Peyer's patch (tissue), 4 donors: Measurements from ENCODE around the gene ZNF785. TPM values are rescaled to one million over a fixed set of nuclear protein-coding genes. Genes with fewer than 3 reads are reported as not detected.

Experiments
- DNase-seq, 3 donors: peaks; one replicate each; pipeline ENCODE4 v3.0.0-alpha.2; 2017 to 2019
- H3K27ac ChIP-seq, 4 donors: fragments of 200-600 bp; sonication (generic); one replicate each; pipeline ENCODE4 v1.5.1; 2016 to 2019
- H3K27me3 ChIP-seq, 2 donors: fragments of 200-600 bp; sonication (generic); one replicate each; pipeline ENCODE4 v1.5.1; 2019
- H3K36me3 ChIP-seq, 3 donors: fragments of 200-600 bp; sonication (generic); one replicate each; pipeline ENCODE4 v1.5.1; 2016 to 2019
- H3K4me1 ChIP-seq, 4 donors: fragments of 200-600 bp; sonication (generic); one replicate each; pipeline ENCODE4 v1.5.1; 2016 to 2019
- H3K4me3 ChIP-seq, 4 donors: fragments of 200-600 bp; sonication (generic); 1 replicate in 3 of 4; 2 replicates in 1 of 4; pipeline ENCODE4 v1.5.1; 2016 to 2019; ENCODE audit warnings: mild to moderate bottlenecking in 1 of 4
- H3K9me3 ChIP-seq, 4 donors: fragments of 200-600 bp; sonication (generic); one replicate each; pipeline ENCODE4 v1.5.1; 2016 to 2019; ENCODE audit warnings: mild to moderate bottlenecking in 1 of 4
- CTCF ChIP-seq, 6 experiments: fragments of 450-650 bp in 4 of 6; fragments of 200-600 bp in 2 of 6; sonication (generic) in 1 of 6; IDR thresholded peaks; one replicate each; pipeline ENCODE4 v1.5.1; 2017 to 2019; ENCODE audit warnings: antibody characterized with exemption in 6 of 6, mild to moderate bottlenecking in 3 of 6, moderate library complexity in 1 of 6
- POLR2A ChIP-seq, 2 donors: fragments of 450-650 bp; IDR thresholded peaks; one replicate each; pipeline ENCODE4 v1.5.1; 2017; ENCODE audit warnings: antibody characterized with exemption in 2 of 2, mild to moderate bottlenecking in 2 of 2, moderate library complexity in 2 of 2
- total RNA-seq, 4 donors: library from RNA; depleted of rRNA; stranded (reverse); fragments of >200 nt; gene quantifications; one replicate each; pipeline ENCODE4 v1.1.0, GENCODE V29; 2016

ZNF785 gene
- total RNA-seq, 4 donors from 2014 or later, result 13.7 to 55.0 (median 29.3) TPM

GRCh38 chr16:30606004-30606403 lies 20.5 kb upstream of the ZNF785 start:
- H3K27ac ChIP-seq, result no peak overlapping the region
- H3K9me3 ChIP-seq, result no peaks in the 10 kb centered on the region
- DNase-seq, result no peak
- H3K36me3 ChIP-seq, result peaks cover 0 to 51% (median 0%) of the 10 kb centered on the region in 3 donors
- H3K4me3 ChIP-seq, result no peak overlapping the region
- no peaks in the 10 kb centered on the region for H3K27me3 ChIP-seq
- H3K4me1 ChIP-seq, result peaks cover 0 to 18% (median 2%) of the 10 kb centered on the region in 4 donors
- no peak for TF ChIP-seq CTCF (IDR thresholded peaks at IDR 0.05)
- no peak for TF ChIP-seq POLR2A (IDR thresholded peaks at IDR 0.05)

- TF ChIP-seq POLR2A (IDR thresholded peaks at IDR 0.05), result no peak
- TF ChIP-seq CTCF (IDR thresholded peaks at IDR 0.05), result no peak
- peaks cover 0 to 18% (median 0%) of the 10 kb centered on the region in 4 donors for H3K4me1 ChIP-seq
- DNase-seq, result no peak
- no peak overlapping the region for H3K4me3 ChIP-seq
- H3K27me3 ChIP-seq, result no peaks in the 10 kb centered on the region
- peak overlapping the region in 1 of 4 donors; percentile 31 for H3K27ac ChIP-seq
- no peaks in the 10 kb centered on the region for H3K9me3 ChIP-seq
- H3K36me3 ChIP-seq, result peaks cover 0 to 51% (median 0%) of the 10 kb centered on the region in 3 donors
Measured at GRCh38 chr16:30605158-30605557, 19.7 kb upstream of the ZNF785 start.

GRCh38 chr16:30604316-30604947 lies 18.9 kb upstream of the ZNF785 start:
- Histone ChIP-seq H3K4me3 (no peak overlapping the region), H3K4me1 (peaks cover 0 to 18% (median 0%) of the 10 kb centered on the region in 4 donors), H3K27me3 (no peaks in the 10 kb centered on the region), H3K9me3 (no peaks in the 10 kb centered on the region), H3K36me3 (peaks cover 0 to 51% (median 0%) of the 10 kb centered on the region in 3 donors), H3K27ac (peak overlapping the region in 1 of 4 donors; percentile 31)
- DNase-seq, result no peak
- TF ChIP-seq CTCF (IDR thresholded peaks at IDR 0.05) (no peak), POLR2A (IDR thresholded peaks at IDR 0.05) (no peak)

- Histone ChIP-seq H3K9me3 (no peaks in the 10 kb centered on the region), H3K27me3 (no peaks in the 10 kb centered on the region), H3K4me3 (no peak overlapping the region), H3K4me1 (peaks cover 0 to 14% (median 0%) of the 10 kb centered on the region in 4 donors), H3K36me3 (peaks cover 0 to 51% (median 0%) of the 10 kb centered on the region in 3 donors), H3K27ac (peak overlapping the region in 1 of 4 donors; percentile 31)
- TF ChIP-seq POLR2A (IDR thresholded peaks at IDR 0.05) (no peak), CTCF (IDR thresholded peaks at IDR 0.05) (no peak)
- no peak for DNase-seq
Measured at GRCh38 chr16:30603945-30604315, 18.4 kb upstream of the ZNF785 start.

DNA sequence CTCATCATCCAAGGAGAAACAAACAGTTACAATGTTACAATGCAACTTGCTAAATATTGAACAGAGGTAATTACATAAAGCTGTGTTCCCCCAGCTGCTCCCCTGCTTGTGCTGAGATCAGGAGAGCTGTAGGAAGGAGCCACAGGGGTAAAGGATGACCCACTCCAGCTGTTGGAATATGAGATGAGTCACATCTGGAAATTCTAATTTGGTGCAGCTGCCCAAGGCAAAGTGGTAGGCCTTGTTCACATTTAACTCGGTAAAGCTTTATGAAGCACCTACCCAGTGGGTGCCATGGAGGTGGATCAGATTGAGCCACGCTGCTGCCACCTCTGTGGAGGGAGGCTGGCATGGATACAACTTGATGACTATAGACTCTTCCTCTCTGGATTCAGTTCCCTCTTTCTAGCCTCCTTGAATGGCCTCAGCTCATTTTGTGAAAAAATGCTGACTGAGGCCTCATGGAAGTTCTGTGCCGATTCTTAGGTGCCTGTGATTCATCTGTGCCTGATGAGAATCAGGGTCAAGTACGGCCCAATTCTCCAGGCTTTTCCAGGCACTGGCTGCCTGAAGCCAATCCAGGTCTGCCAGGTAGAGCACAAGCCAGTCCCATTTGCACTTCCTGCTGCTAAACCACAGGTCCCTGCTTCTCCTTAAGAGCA lies 17.2 kb upstream of the ZNF785 start:
- Histone ChIP-seq H3K9me3 (no peaks in the 10 kb centered on the region), H3K27ac (no peak overlapping the region), H3K4me1 (peaks cover 0 to 11% (median 0%) of the 10 kb centered on the region in 4 donors), H3K27me3 (no peaks in the 10 kb centered on the region), H3K36me3 (peaks cover 0 to 51% (median 0%) of the 10 kb centered on the region in 3 donors), H3K4me3 (no peak overlapping the region)
- no peak for DNase-seq
- TF ChIP-seq POLR2A (IDR thresholded peaks at IDR 0.05), result no peak
- no peak for TF ChIP-seq CTCF (IDR thresholded peaks at IDR 0.05)
